MM.1S (cell line): ENCODE results near the gene ANKDD1A.

Experiments used
- DNase-seq: peaks from one replicate; pipeline ENCODE4 v3.0.0-alpha.2; 2015
- H2AFZ ChIP-seq: fragments of 300-600 bp; sonication (generic); 2 replicates; pipeline ENCODE4 v1.6.0; 2016; ENCODE audit warnings: antibody characterized with exemption, low read length
- H3F3A ChIP-seq: fragments of 300-600 bp; sonication (generic); 2 replicates; pipeline ENCODE4 v1.6.1; 2016; ENCODE audit warnings: mild to moderate bottlenecking, antibody characterized with exemption, low read length, moderate library complexity, mixed read lengths; ENCODE audit not compliant: insufficient read depth
- H3K27ac ChIP-seq: fragments of 300-600 bp; sonication (generic); 2 replicates; pipeline ENCODE4 v1.5.1; 2016; ENCODE audit warnings: mild to moderate bottlenecking, low read length
- H3K27me3 ChIP-seq: fragments of 300-600 bp; sonication (generic); replicated peaks from 2 replicates; pipeline ENCODE4 v1.6.0; 2016; ENCODE audit warnings: low read length; ENCODE audit not compliant: insufficient read depth
- H3K36me3 ChIP-seq: fragments of 300-600 bp; sonication (generic); replicated peaks from 2 replicates; pipeline ENCODE4 v1.6.1; 2016; ENCODE audit warnings: mild to moderate bottlenecking, low read length, mixed read lengths; ENCODE audit not compliant: insufficient read depth
- H3K4me1 ChIP-seq: fragments of 300-600 bp; sonication (generic); 2 replicates; pipeline ENCODE4 v1.6.1; 2016; ENCODE audit warnings: low read length, mixed read lengths
- H3K4me2 ChIP-seq: fragments of 300-600 bp; sonication (generic); 2 replicates; pipeline ENCODE4 v1.6.0; 2016; ENCODE audit warnings: low read depth, low read length
- H3K4me3 ChIP-seq: fragments of 300-600 bp; sonication (generic); 2 replicates; pipeline ENCODE4 v1.5.1; 2016; ENCODE audit warnings: low read length, mixed read lengths
- H3K79me2 ChIP-seq: fragments of 300-600 bp; sonication (generic); 2 replicates; pipeline ENCODE4 v1.6.1; 2016; ENCODE audit warnings: mixed run types, low read length, mixed read lengths
- H3K9ac ChIP-seq: fragments of 300-600 bp; sonication (generic); 2 replicates; pipeline ENCODE4 v1.6.1; 2016; ENCODE audit warnings: low read length, mixed read lengths
- H3K9me2 ChIP-seq: fragments of 300-600 bp; sonication (generic); replicated peaks from 2 replicates; pipeline ENCODE4 v1.6.1; 2016; ENCODE audit warnings: mild to moderate bottlenecking, low read length, mixed read lengths; ENCODE audit not compliant: insufficient read depth
- H3K9me3 ChIP-seq: fragments of 300-600 bp; sonication (generic); replicated peaks from 2 replicates; pipeline ENCODE4 v1.6.1; 2016; ENCODE audit warnings: mild to moderate bottlenecking, low read length, mixed read lengths; ENCODE audit not compliant: insufficient read depth
- H4K20me1 ChIP-seq: fragments of 300-600 bp; sonication (generic); 2 replicates; pipeline ENCODE4 v1.6.1; 2016; ENCODE audit warnings: mild to moderate bottlenecking, low read length, moderate library complexity, mixed read lengths; ENCODE audit not compliant: insufficient read depth
- EZH2 ChIP-seq: fragments of 300-600 bp; sonication (generic); optimal IDR thresholded peaks from 2 replicates; pipeline ENCODE3; 2017; ENCODE audit warnings: low read depth, mild to moderate bottlenecking, antibody characterized with exemption, low read length, mixed read lengths
- EZH2phosphoT487 ChIP-seq: fragments of 300-600 bp; sonication (generic); IDR thresholded peaks from 2 replicates; pipeline ENCODE4 v1.6.1; 2018; ENCODE audit warnings: antibody characterized with exemption, low read length
- TF ChIP-seq, protein P1 (sequence below): fragments of 300-600 bp; sonication (generic); IDR thresholded peaks from 2 replicates; pipeline ENCODE4 v1.5.1; 2016; ENCODE audit warnings: antibody characterized with exemption, low read length, mixed read lengths

The ANKDD1A gene

GRCh38 chr15:64930019-64930652 lies 18.4 kb downstream of the ANKDD1A start:
- Histone ChIP-seq H3K9me3 (no peaks in the 10 kb centered on the region), H3K4me1 (peaks cover 38% of the 10 kb centered on the region), H3F3A (peaks cover 25% of the 10 kb centered on the region), H3K4me3 (peak overlapping the region; percentile 25; the same call in 1 of the 2 replicates), H4K20me1 (no peaks in the 10 kb centered on the region), H2AFZ (peak overlapping the region; percentile 54), H3K4me2 (peak overlapping the region; percentile 52), H3K27me3 (no peaks in the 10 kb centered on the region), H3K9me2 (no peaks in the 10 kb centered on the region), H3K27ac (peak overlapping the region; percentile 87), H3K36me3 (no peaks in the 10 kb centered on the region), H3K79me2 (peaks cover 24% of the 10 kb centered on the region), H3K9ac (peak overlapping the region; percentile 48; the same call in 1 of the 2 replicates)
- peak; percentile 91 for DNase-seq
- no peak for TF ChIP-seq EZH2
- TF ChIP-seq, protein P1, sequence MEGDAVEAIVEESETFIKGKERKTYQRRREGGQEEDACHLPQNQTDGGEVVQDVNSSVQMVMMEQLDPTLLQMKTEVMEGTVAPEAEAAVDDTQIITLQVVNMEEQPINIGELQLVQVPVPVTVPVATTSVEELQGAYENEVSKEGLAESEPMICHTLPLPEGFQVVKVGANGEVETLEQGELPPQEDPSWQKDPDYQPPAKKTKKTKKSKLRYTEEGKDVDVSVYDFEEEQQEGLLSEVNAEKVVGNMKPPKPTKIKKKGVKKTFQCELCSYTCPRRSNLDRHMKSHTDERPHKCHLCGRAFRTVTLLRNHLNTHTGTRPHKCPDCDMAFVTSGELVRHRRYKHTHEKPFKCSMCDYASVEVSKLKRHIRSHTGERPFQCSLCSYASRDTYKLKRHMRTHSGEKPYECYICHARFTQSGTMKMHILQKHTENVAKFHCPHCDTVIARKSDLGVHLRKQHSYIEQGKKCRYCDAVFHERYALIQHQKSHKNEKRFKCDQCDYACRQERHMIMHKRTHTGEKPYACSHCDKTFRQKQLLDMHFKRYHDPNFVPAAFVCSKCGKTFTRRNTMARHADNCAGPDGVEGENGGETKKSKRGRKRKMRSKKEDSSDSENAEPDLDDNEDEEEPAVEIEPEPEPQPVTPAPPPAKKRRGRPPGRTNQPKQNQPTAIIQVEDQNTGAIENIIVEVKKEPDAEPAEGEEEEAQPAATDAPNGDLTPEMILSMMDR, result no peak
- no peak for TF ChIP-seq EZH2phosphoT487

- peak overlapping the region; percentile 87 for H3K27ac ChIP-seq
- DNase-seq, result peak; percentile 31
- H3K4me2 ChIP-seq, result peak overlapping the region; percentile 52
Measured at GRCh38 chr15:64930778-64931371, 19.2 kb downstream of the ANKDD1A start.

GRCh38 chr15:64931381-64931780 lies 19.7 kb downstream of the ANKDD1A start:
- H3K4me1 ChIP-seq, result peaks cover 38% of the 10 kb centered on the region
- TF ChIP-seq, protein P1, result no peak
- TF ChIP-seq EZH2phosphoT487 (no peak), EZH2 (no peak)
- H4K20me1 ChIP-seq, result no peaks in the 10 kb centered on the region
- H3K36me3 ChIP-seq, result no peaks in the 10 kb centered on the region
- H2AFZ ChIP-seq, result no peak overlapping the region
- H3K9me3 ChIP-seq, result no peaks in the 10 kb centered on the region
- H3K79me2 ChIP-seq, result peaks cover 19% of the 10 kb centered on the region
- no peak for DNase-seq
- no peak overlapping the region; the same call in 1 of the 2 replicates for H3K27ac ChIP-seq
- no peaks in the 10 kb centered on the region for H3K9me2 ChIP-seq
- peak overlapping the region; percentile 48; the same call in 1 of the 2 replicates for H3K9ac ChIP-seq
- H3K27me3 ChIP-seq, result no peaks in the 10 kb centered on the region
- H3K4me3 ChIP-seq, result peak overlapping the region; percentile 25; the same call in 1 of the 2 replicates
- peaks cover 25% of the 10 kb centered on the region for H3F3A ChIP-seq
- peak overlapping the region; percentile 52; the same call in 1 of the 2 replicates for H3K4me2 ChIP-seq

More at GRCh38 chr15:64930778-64931371, 19.2 kb downstream of the ANKDD1A start:
- no peaks in the 10 kb centered on the region for H4K20me1 ChIP-seq
- no peaks in the 10 kb centered on the region for H3K9me2 ChIP-seq
- no peaks in the 10 kb centered on the region for H3K27me3 ChIP-seq
- peaks cover 38% of the 10 kb centered on the region for H3K4me1 ChIP-seq
- H2AFZ ChIP-seq, result peak overlapping the region; percentile 54
- no peak for TF ChIP-seq EZH2
- TF ChIP-seq, protein P1, result no peak
- TF ChIP-seq EZH2phosphoT487, result no peak
- H3K4me3 ChIP-seq, result peak overlapping the region; percentile 25; the same call in 1 of the 2 replicates
- H3K36me3 ChIP-seq, result no peaks in the 10 kb centered on the region
- H3F3A ChIP-seq, result peaks cover 25% of the 10 kb centered on the region
- H3K9me3 ChIP-seq, result no peaks in the 10 kb centered on the region
- H3K9ac ChIP-seq, result peak overlapping the region; percentile 48; the same call in 1 of the 2 replicates
- H3K79me2 ChIP-seq, result peaks cover 24% of the 10 kb centered on the region
